Common myeloid progenitor, CD34-positive (primary cell): ENCODE data around the gene IGFLR1.

ENCODE experiments used
- CTCF ChIA-PET: fragments of 350-600 bp; sonication (Branson Sonifier 250); formaldehyde crosslinking; loops from one replicate; lab custom pipeline; 2021; ENCODE audit warnings: antibody characterized with exemption; lab: Charles Lee
- POLR2A ChIA-PET: fragments of 350-600 bp; sonication (Branson Sonifier 250); formaldehyde crosslinking; loops from one replicate; lab custom pipeline; 2021; ENCODE audit warnings: antibody characterized with exemption; lab: Charles Lee
- DNase-seq, 3 donors: peaks; one replicate each; pipeline versions ENCODE4 v3.0.0 to v3.0.0-alpha.2; 2013
- H3K27ac ChIP-seq, 2 experiments: 1 replicate in 1 of 2; 2 replicates in 1 of 2; pipeline ENCODE4 v1.7.0; 2013; ENCODE audit warnings: inconsistent platforms in 2 of 2, low read length in 2 of 2, mild to moderate bottlenecking in 2 of 2, low read depth in 1 of 2, moderate library complexity in 1 of 2; ENCODE audit not compliant: severe bottlenecking in 2 of 2, insufficient read depth in 1 of 2, poor library complexity in 1 of 2
- H3K27me3 ChIP-seq, 5 experiments: replicated peaks in 2 of 5; 1 replicate in 3 of 5; 2 replicates in 2 of 5; pipeline versions ENCODE4 v1.6.1 to v1.7.0; 2013; ENCODE audit warnings: low read length in 4 of 5, mild to moderate bottlenecking in 2 of 5, moderate library complexity in 2 of 5, inconsistent platforms in 1 of 5; ENCODE audit not compliant: insufficient read depth in 5 of 5, control insufficient read depth in 4 of 5
- H3K36me3 ChIP-seq, 4 experiments: 1 replicate in 2 of 4; 2 replicates in 2 of 4; pipeline versions ENCODE4 v1.6.1 to v1.7.0; 2013; ENCODE audit warnings: low read length in 3 of 4, control low read depth in 1 of 4, mild to moderate bottlenecking in 1 of 4; ENCODE audit not compliant: control insufficient read depth in 4 of 4, insufficient read depth in 4 of 4
- H3K4me1 ChIP-seq, 4 experiments: 1 replicate in 3 of 4; 2 replicates in 1 of 4; pipeline versions ENCODE4 v1.6.1 to v1.7.1; 2013; ENCODE audit warnings: low read length in 3 of 4, mild to moderate bottlenecking in 3 of 4, control low read depth in 1 of 4, inconsistent platforms in 1 of 4, moderate library complexity in 1 of 4; ENCODE audit not compliant: control insufficient read depth in 4 of 4, insufficient read depth in 4 of 4; ENCODE audit errors: control extremely low read depth in 1 of 4
- H3K4me3 ChIP-seq, 7 experiments: 1 replicate in 4 of 7; 2 replicates in 3 of 7; pipeline versions ENCODE4 v1.5.1 to v1.7.0; 2013; ENCODE audit warnings: mild to moderate bottlenecking in 7 of 7, low read length in 6 of 7, moderate library complexity in 6 of 7, inconsistent platforms in 2 of 7, low read depth in 2 of 7, control low read depth in 1 of 7; ENCODE audit not compliant: insufficient read depth in 4 of 7, control insufficient read depth in 1 of 7; ENCODE audit errors: extremely low read depth in 1 of 7
- H3K9me3 ChIP-seq, 5 experiments: 1 replicate in 4 of 5; 2 replicates in 1 of 5; pipeline versions ENCODE4 v1.6.1 to v1.7.1; 2013; ENCODE audit warnings: low read length in 4 of 5, mild to moderate bottlenecking in 2 of 5, inconsistent platforms in 1 of 5, low read depth in 1 of 5, moderate library complexity in 1 of 5; ENCODE audit not compliant: control insufficient read depth in 4 of 5, insufficient read depth in 2 of 5; ENCODE audit errors: control extremely low read depth in 1 of 5
- WGBS: methylation state at CpG from one replicate; pipeline ENCODE4 v1.1.5; 2013; ENCODE audit not compliant: insufficient coverage; 5-methylcytosine and 5-hydroxymethylcytosine counted together

IGFLR1 gene

GRCh38 chr19:35757749-35758608, 15.7 kb upstream of the IGFLR1 start, which contains the start of gene PROSER3:
PROSER3 (plus strand) TSS chr19:35758176; CDS start chr19:35758216, 40 bp downstream.
- CTCF ChIA-PET = no interaction called here

GRCh38 chr19:35757231-35757748, 15.0 kb upstream of the IGFLR1 start:
- Histone ChIP-seq H3K9me3 (peaks cover 0 to 1% (median 0%) of the 10 kb centered on the region in 5 experiments), H3K27me3 (peaks cover 0 to 37% (median 0%) of the 10 kb centered on the region in 5 experiments), H3K4me1 (peaks cover 2 to 35% (median 27%) of the 10 kb centered on the region in 4 experiments), H3K36me3 (peaks cover 0 to 35% (median 26%) of the 10 kb centered on the region in 4 experiments), H3K4me3 (peak overlapping the region; percentile 1 to 100 (median 93)), H3K27ac (peak overlapping the region in 1 of 2 experiments; percentile 97)
- peak in 2 of 3 donors; percentile 38 to 42 for DNase-seq
- POLR2A ChIA-PET = no interaction called here
- 6% methylated on average over 12 of the region's 19 CpGs for WGBS
- CTCF ChIA-PET = interaction anchor here (1.0 kb wide), 1 partner anchor 9 kb away, joined by 3 read pairs; the partner anchor contains the start of gene LIN37

More at GRCh38 chr19:35757749-35758608, 15.7 kb upstream of the IGFLR1 start, which contains the start of gene PROSER3:
- 0% methylated on average over 44 of the region's 53 CpGs for WGBS
- POLR2A ChIA-PET = no interaction called here
- H3K27ac ChIP-seq = peak within 1 kb of the TSS; percentile 84 to 97
- peaks cover 2 to 35% (median 27%) of the 10 kb centered on the region in 4 experiments for H3K4me1 ChIP-seq
- H3K27me3 ChIP-seq = peaks cover 0 to 37% (median 0%) of the 10 kb centered on the region in 5 experiments
- peak within 1 kb of the TSS; percentile 57 to 100 (median 93) for H3K4me3 ChIP-seq
- H3K9me3 ChIP-seq = peaks cover 0 to 1% (median 0%) of the 10 kb centered on the region in 5 experiments
- H3K36me3 ChIP-seq = peaks cover 0 to 29% (median 21%) of the 10 kb centered on the region in 4 experiments
- peak; percentile 99 to 100 (median 100) for DNase-seq

GRCh38 chr19:35756377-35757230, 14.4 kb upstream of the IGFLR1 start, which contains the start of gene HSPB6:
HSPB6 (minus strand) TSS chr19:35757029; CDS start chr19:35757008, 21 bp downstream.
- 3% methylated on average over 48 of the region's 52 CpGs for WGBS
- H3K9me3 ChIP-seq = peaks cover 0 to 1% (median 0%) of the 10 kb centered on the region in 5 experiments
- no peak for DNase-seq
- H3K4me3 ChIP-seq = peak within 1 kb of the TSS; percentile 1 to 100 (median 93)
- H3K4me1 ChIP-seq = peaks cover 2 to 35% (median 27%) of the 10 kb centered on the region in 4 experiments
- CTCF ChIA-PET = interaction anchor here (1.0 to 1.7 kb wide), 2 partner anchors 8 to 13 kb away, joined by 3 to 4 read pairs; partner anchors contain the start of gene LIN37
- peak within 1 kb of the TSS in 1 of 2 experiments; percentile 97 for H3K27ac ChIP-seq
- H3K27me3 ChIP-seq = peaks cover 0 to 37% (median 0%) of the 10 kb centered on the region in 5 experiments
- POLR2A ChIA-PET = interaction anchor here (0.7 kb wide), 1 partner anchor 9 kb away, joined by 4 read pairs; the partner anchor contains the start of gene LIN37
- H3K36me3 ChIP-seq = peaks cover 0 to 34% (median 24%) of the 10 kb centered on the region in 4 experiments

- peaks cover 2 to 35% (median 27%) of the 10 kb centered on the region in 4 experiments for H3K4me1 ChIP-seq
- WGBS = 29% methylated on average over 73 of the region's 74 CpGs
- peaks cover 0 to 37% (median 0%) of the 10 kb centered on the region in 5 experiments for H3K27me3 ChIP-seq
- ChIA-PET POLR2A (interaction anchor here (0.5 kb wide), 1 partner anchor 77 kb away, joined by 3 read pairs; no protein-coding TSS in a partner anchor), CTCF (interaction anchor here (1.7 kb wide), 1 partner anchor 12 kb away, joined by 4 read pairs; no protein-coding TSS in a partner anchor)
- peak in 2 of 3 donors; percentile 46 to 56 for DNase-seq
- H3K27ac ChIP-seq = no peak overlapping the region
- H3K9me3 ChIP-seq = peaks cover 0 to under 1% (median 0%) of the 10 kb centered on the region in 5 experiments
- H3K36me3 ChIP-seq = peaks cover 0 to 30% (median 22%) of the 10 kb centered on the region in 4 experiments
- H3K4me3 ChIP-seq = peak overlapping the region in 3 of 7 experiments; percentile 43 to 100 (median 99)
Measured at GRCh38 chr19:35755550-35756376, 13.5 kb upstream of the IGFLR1 start.

- H3K27ac ChIP-seq = no peak overlapping the region
- peaks cover 0 to 37% (median 0%) of the 10 kb centered on the region in 5 experiments for H3K27me3 ChIP-seq
- peaks cover 0 to 28% (median 21%) of the 10 kb centered on the region in 4 experiments for H3K36me3 ChIP-seq
- peaks cover 2 to 35% (median 27%) of the 10 kb centered on the region in 4 experiments for H3K4me1 ChIP-seq
- 67% methylated on average over 17 of the region's 17 CpGs for WGBS
- ChIA-PET CTCF (interaction anchor here (1.7 kb wide), 1 partner anchor 11 kb away, joined by 4 read pairs; no protein-coding TSS in a partner anchor), POLR2A (interaction anchor here (0.5 kb wide), 1 partner anchor 76 kb away, joined by 3 read pairs; no protein-coding TSS in a partner anchor)
- H3K4me3 ChIP-seq = peak overlapping the region in 3 of 7 experiments; percentile 8 to 43 (median 10)
- DNase-seq = no peak
- no peaks in the 10 kb centered on the region for H3K9me3 ChIP-seq
Measured at GRCh38 chr19:35755131-35755549, 12.9 kb upstream of the IGFLR1 start.
